HG02943 (cell line): Measurements from ENCODE around the gene RAB40C.

Experiments used
- ATAC-seq: cut with Tn5 transposase; IDR thresholded peaks from one replicate; pipeline ENCODE4 v1.9.1; 2021; ENCODE audit warnings: mild to moderate bottlenecking, low read depth, moderate library complexity; ENCODE audit not compliant: unreplicated experiment

Gene RAB40C

DNA sequence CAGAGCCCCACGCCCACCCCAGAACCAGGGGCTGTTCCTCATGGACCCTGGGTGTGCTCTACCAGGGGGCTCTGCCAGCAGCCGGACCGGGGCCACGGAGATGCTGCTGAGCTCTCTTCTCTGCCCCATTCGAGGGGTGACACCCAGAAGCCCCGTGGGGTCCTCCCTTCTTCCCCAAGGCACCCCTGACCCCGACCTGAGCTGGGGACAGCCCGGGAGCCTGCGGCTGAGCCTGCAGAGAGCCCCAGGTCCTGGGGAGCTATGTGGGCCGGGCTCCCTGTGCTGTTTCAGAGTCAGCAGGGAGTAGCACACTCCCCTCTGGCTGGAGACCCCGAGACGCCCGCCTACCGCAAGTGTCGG, 30.9 kb upstream of the RAB40C start:
- ATAC-seq = no peak

DNA sequence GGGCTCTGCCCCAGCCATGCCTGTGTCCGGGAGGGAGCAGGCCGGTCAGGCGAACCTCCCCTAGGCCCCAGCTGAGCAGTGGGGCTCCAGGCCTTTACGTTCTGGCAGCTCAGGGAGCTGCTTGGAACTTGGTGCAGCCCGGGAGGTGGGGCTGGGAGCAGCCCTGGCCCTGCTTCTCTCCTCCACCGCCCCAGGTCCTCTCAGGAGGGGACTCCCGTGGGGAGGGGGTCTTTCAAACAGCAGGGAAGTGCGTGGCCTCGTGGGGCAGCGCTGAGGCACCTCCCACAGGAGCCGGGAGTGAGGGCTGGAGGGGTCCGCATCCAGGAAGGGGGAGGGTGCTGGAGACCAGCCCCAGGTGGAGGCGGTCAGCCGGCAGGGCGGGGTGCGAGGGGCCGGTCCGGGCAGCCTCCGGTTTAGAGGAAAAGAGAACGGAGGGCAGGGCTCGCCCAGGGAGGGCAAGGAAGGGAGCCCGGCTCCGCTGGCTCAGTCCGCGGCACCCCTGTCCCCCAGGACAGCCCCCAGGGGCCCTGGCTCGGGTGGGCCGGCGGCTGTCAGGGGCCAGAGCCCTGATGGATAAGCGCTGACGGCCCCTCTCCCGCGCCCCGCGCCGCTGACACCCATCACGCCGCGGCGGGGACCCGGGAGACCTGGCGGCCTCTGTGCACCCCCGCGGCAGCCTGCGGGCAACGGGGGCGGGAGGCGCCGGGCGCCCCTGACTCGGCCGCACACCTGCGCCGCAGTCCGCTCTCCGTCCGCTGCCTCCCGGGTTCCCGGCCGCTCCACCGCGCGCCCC, 30.3 kb upstream of the RAB40C start:
- ATAC-seq = no peak

DNA sequence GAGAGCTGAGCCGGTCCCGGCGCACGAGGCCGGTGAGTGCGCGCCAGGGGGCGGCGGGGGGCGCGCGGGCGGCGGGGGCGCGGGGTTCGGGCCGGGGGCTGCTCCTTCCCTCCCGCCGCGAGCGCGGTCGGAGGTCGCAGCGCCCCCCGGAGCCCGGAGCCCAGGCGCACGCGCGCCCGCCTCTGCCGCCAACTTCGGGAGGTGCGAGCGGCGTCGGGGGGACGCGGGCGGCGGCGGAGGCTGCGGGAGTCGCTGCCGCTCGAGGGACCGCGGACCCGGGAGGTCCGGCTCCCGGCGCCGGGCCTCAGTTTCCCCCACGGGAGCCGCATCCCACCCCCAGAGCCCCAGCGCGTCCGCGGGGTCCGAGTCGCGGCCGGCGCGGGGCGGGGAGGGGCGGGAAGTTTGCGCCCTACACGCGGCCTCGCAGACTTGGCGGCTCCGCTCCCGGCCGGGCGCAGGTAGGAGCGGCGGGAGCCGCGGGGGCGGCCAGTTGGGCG, 29.6 kb upstream of the RAB40C start, which contains the start of gene PRR35:
Gene PRR35 (plus strand): TSS at position 191 of the 497 bp plus-strand sequence. CDS start 2,901 bp downstream, outside the sequence.
- ATAC-seq = no peak

DNA sequence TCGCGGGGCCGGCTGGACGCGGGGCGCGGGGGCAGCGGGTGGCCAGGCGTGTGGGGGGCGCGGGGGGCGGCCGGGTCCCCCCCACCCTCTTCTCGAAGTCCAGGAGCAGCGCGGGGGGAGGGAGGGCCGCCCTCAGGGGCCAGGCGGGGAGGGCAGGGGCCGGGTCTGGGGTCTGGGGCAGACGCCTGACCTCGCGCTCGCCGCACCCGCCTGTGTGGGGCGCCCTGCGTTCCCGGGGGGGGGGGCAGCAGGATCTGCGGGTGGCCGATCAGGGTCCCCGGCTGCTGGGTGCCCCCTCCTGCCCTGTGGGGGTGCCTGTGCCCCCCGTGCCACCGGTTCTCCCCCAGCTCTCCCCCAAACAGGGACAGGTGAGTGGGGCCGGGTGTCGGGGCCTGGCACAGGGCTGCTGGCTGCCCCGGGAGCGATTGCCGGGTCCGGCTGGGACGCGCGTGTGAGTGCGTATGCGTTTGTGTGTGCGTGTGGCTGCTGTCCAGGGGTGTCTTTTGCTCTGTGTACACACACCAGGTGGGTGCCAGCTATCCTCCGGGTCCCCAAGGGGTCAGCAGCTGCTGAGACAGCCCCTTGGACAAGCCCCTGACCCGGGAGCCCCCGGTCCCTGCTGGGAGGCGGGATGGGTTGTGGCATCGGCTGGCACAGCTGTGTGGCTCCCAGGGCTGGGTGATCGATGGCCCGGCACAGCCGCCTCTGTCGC, 29.0 kb upstream of the RAB40C start:
- no peak for ATAC-seq

DNA sequence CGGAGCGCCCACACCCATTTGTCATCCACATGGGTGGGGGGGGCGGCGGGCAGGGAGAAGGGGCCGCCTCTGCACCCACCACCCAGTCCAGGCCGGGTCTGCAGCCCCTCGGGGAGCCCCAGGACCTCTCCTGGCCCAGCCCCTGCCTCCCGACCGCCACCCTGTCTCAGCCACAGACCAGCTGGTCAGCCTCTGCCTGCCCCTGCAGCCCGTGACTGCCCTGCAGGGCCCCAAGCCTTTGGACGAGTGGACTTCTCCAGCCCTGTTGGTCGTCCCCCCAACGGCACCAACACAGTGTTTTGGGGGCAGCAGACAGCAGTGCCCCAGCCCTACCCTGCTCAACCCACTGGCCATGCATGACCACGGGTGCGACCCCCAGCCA, 28.5 kb upstream of the RAB40C start:
- no peak for ATAC-seq

DNA sequence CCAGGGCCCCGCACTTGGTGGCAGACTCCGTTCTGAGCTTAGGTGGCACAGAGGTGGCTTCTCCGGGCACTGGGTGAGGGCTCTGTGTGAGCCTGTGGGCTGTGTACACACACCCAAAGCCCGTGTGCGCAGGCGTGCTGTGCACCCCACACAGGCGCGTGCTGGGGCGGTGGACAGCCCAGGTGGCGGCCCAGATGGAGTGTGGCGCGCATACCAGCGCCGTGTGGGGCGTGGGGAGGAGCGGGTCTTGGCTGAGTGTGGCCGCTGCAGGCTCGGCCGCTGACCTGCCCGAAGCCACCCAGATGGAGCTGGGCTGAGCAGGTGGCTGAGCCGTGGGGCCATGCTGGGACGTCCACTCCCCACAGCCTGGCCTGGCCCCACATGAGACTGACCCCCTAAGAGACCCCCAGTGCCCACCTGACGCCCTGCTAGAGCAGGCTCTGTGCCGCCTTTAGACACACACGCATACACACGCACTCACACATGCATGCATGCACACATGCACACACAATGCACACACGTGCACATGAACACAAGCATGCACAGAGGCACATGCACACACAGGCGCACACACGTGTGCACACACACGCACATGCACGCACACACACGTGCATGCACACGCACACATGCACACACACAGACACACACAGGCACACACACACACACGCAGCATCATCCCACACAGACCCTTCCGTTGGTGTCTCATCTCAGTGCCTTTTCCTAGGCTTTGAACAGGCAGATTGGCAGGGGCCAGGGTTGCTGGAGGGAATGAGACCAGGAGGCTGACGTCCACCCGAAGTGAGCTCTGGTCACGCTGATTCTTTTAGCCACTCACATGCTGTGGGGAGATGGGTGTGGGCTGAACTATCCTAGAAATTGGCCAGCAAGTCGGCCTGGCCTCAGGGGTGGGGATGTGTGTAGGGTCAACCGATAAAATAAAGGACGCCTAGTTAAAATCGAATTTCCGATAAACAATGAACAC, 27.6 kb upstream of the RAB40C start:
- no peak for ATAC-seq

DNA sequence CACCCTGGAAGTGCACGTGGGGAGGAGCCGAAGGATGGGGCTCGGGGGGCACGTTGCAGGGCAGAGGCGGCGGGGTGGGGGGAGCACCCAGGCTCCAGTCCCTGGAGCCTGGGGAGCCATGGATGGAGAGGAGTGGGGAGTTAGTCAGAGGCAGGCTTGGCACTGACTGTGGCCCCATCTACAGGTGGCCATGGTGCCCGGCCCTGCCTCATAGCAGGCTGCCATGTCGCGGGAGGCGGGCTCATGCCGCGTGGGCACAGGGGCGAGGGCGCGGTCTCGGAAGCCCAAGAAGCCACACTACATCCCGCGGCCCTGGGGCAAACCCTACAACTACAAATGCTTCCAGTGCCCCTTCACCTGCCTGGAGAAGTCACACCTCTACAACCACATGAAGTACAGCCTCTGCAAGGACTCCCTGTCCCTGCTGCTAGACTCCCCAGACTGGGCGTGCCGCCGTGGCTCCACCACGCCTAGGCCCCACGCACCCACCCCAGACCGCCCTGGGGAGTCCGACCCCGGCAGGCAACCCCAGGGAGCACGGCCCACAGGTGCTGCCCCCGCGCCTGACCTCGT, 26.7 kb upstream of the RAB40C start:
- no peak for ATAC-seq

DNA sequence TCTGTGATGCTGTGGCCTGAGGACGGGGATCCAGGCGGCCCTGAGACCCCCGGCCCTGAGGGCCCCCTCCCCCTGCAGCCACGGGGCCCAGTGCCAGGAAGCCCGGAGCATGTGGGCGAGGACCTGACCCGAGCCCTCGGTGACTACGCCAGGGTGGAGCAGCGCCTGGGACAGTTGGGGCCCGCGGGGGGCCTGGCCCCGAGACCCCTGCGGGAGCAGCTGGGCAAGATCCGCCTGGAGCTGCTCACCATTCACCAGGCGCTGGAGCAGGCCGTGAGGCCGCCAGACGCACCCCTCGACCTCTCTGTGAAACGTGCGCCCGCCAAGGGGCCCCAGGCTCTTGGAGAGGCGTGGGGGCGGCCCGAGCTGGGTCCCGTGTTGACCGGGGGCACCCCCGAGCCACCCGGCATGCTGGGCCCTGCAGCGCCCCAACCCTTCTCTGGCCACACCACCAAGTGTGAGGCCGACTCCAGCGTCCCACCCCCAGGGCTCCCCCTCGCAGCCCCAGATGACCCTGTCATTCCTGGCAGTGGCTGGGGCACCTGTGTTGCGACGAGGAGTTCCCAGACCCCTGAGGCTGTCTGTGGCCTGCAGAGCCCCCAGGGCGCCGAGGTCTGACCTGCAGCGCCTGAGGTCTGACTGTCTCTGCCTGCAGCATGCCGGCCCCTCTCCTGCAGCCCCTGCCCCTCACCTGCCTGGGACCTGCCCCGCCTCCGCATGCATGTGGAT, 25.0 kb upstream of the RAB40C start:
- ATAC-seq = no peak

DNA sequence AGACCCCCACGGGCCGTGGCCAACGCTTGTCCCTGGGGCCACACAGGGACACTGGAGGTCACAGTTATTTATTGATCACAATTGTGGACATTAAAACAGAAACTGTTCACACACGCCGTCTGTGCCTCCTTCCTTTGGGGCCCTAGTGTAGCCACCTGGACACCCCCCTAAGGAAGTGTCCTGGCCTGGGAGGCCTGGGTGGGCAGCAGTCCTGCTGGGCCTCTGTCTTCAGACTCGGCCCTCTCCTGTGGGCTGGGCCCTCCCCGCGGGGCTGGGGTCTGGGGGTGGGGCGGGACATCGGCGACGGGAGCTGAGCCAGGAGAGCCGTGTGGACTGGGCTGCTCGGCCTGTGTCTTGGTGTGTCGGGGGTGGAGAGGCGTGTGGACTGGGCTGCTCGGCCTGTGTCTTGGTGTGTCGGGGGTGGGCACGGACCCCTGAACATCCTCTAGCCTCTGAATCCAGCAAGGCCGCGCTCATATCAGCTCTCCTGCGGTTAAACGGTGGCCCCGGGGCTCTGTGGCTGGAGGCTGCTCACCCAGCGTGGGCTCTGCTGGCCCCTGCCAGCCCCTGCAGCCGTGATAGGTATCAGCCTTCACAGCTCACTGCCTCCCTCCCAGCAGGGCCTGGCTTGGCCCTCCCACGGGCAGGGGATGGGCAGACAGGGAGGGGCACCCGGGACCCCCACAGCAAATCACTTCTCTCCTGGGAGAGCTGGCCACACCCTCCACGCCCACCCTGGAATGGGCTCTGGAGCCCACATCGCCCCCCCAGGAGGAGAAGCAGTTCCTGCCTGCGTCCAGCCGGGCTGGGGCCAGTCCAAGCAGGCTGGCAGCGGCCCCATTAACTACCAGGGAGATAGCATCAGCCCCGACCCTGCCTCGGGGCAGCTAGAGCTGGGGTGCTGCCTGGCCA, 24.2 kb upstream of the RAB40C start:
- ATAC-seq = no peak

DNA sequence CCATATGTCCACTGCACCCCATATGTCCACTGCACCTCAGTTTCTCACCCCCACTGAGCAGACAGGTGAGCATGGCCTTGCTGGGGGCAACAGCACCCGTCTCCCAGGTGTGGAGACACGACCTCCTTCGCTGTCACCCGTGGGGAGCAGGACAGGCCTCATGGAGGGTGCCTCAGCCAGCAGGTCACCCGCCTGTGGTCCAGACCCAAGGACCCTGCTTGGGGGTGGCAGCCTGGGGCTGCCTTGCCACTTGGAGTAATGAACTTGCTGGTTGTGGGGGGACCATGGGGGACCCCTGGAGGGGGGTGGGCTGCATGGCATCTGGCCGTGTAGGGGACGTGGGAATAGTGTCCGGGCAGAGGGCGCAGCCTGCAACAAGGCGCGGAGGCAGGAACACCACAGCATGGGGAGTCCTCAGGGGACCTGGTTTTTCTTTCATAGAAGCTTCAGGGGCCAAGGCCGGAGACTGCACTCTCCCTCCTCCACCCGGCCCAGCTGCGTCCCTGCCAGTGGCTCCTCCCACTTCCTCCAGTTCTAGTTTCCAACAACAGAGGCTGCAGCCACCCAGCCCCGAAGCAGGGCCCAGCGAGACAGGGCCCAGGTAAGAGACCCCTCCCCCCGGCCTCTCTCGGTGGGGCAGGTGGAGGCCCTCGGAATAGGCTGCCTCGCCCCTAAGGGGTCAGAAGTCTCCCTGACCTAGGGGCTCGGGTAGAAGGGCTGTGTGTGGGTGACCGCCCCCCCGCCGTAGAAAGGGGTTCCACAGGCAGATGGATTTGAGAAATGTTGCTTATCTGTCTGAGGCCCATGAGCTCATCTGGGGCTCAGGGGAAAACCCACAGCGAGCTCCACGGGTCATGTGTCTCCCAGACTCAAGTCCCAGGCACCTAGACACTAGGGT, 23.1 kb upstream of the RAB40C start, which contains the start of gene NHLRC4:
Gene NHLRC4 (plus strand): TSS at position 531 of the 898 bp plus-strand sequence. CDS start 1,043 bp downstream, outside the sequence.
- ATAC-seq = no peak

DNA sequence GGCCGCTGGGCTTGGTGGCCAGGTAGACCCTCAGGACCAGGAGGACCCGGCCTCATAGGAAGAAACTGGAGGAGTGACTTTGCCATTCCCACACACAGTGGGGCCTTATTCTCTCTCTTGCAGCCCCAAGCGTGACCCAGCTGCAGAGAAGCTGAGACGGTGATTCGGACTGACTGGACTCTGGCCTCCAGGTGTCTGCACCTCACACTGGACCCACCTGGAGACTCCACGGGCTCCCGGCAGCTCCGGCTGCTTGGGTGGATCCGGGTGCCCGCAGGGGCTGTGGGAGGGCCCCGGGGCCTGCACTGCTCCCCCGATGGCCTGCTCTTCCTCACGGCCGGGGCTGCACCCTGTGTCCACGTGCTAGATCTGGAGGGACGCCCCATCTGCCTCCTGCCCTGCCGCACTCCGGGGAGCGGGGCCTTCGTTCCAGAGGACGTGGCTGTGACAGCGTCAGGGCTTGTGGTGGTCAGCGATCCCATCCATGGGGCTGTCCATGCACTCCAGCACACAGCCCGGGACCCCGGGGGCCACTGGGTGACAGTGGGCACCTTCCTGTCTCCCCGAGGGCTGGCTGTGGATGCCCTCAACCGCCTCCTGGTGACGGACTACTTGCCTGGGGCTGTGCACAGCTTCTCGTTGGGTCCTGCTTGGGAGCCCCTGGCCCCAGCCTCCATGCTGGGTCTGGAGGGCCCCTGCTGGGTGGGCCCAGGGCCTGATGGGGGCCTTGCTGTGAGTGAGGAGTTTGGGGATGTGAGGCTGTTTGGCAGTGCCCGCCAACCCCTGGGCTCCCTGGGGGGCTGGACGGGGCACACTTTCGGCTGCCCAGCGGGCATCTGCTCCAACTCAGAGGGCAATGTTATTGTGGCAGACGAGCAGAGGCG, 22.3 kb upstream of the RAB40C start:
- no peak for ATAC-seq

DNA sequence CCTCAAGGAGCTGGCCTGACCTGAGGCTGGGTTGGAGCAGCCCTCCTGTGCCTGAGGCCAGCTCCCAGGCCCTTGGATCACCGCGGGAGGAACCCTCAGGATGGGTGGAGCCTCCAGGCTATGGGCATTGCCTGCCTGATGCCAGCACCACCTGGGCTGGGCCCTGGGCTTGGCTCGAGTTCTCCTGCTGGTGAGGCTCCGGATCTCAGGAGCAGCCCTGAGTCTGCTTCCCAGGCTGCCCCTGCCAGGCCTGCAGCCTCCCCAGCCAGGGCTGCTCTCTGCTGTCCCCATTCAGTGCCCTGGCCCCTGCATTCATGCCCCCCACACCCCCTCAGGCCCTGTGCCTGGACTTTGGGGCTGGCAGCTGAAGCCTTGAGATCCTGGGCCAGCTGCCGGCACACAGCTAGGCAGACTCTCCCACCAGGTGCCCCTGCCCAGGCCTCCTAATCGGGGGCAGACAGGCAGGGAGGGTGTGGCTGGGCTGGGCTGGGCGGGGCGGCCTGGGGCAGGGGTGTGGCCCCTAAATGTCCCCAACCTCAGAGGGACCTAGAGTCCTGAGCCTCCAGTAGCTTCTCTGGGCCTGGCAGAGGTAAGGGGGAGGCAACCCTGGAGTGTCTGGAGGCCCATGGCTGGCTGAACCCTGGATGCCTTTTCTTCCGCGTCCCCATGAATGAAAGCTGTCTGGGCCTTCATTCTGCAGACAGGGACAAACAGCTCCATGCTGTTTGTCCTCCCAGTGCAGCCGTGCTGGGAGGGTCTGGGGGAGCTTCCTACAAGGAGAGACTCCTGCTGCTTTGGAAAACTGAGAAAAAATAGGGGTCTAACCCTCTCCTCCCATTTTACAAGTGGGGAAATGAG, 21.2 kb upstream of the RAB40C start:
- no peak for ATAC-seq

DNA sequence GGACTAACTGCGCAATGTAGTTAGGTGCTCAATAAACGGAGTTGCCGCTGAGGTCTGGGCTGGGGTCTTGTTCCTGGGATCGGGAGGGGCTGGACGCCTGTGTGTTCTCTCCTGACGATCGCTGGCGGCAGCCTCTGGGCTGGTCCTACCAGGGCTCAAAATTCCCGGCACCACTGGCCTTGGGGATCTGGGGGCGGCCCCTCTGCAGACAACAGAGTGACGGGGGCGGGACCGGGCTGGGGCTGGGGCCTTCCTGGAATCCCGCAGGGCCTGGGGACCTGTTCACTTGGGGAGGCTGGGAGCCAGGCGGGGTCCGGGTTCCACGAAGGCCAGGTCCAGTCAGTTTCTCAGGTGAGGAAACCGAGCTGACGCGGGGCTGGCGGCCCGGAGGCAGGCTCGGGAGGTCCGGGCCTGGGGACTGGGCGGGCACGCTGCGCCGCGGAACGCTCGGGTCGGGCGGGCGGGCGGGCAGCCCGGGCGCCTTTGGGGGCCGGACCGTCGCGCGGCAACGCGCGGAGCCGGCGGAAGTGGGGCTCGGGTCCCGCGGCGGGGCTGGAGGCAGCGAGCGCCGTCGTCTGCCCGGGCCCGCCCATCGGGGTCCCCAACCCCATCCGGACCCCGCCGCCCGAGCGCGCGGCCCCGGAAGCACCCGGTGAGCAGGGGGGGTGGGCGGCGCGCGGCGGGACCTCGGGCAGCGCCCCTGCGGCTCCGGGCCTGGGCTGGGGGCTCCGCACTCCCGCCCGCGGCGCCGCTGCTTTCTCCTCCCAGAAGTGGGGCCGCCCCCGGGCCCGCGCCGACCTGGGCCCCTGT, 20.2 kb upstream of the RAB40C start, which contains the start of gene PIGQ:
Gene PIGQ (plus strand): TSS at position 524 of the 810 bp plus-strand sequence. CDS start 4,107 bp downstream, outside the sequence.
- no peak for ATAC-seq

DNA sequence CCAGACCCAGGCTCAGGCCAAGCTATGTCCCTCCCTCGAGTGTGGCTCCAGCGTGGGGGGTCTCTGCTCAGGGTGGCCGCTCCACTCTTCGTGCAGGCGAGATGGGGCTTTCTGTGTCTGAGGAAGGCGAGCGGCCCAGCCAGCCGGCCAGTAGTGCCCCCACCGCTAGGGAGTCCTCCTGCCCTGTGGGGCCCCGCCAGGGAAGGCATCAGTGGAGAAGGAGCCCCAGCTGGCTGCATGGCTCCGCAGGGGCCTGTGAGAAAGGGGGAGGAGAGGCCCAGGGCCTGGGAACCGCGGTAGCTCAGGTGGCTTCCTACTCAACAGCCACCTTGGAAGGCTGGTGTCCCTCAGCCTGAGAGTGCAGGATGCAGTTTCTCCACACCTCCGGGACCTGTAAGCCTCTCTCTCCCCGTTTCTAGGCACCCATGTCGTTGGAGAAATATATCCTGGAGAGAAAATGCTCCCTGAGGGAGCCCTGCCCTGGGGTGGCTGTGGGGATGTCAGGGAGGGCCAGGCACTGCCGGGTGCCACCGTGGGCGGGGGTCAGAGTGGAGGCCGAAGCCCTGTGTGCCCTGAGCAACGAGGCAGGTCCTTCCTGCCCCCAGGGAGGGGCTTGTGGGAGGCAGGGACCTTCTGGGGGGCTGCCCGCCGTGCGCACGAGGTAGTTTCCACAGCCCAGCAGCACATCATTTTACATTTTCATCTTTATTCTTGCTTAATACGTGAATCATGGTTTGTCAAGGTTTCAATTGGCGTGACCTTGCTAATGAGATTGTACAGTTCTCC, 16.8 kb upstream of the RAB40C start:
- ATAC-seq = no peak
